GM18861 (cell line): ENCODE measurements around the gene NCKAP1.

ENCODE experiments used
- ATAC-seq: cut with Tn5 transposase; IDR thresholded peaks from one replicate; pipeline ENCODE4 v1.9.1; 2021; ENCODE audit not compliant: unreplicated experiment

The NCKAP1 gene

DNA sequence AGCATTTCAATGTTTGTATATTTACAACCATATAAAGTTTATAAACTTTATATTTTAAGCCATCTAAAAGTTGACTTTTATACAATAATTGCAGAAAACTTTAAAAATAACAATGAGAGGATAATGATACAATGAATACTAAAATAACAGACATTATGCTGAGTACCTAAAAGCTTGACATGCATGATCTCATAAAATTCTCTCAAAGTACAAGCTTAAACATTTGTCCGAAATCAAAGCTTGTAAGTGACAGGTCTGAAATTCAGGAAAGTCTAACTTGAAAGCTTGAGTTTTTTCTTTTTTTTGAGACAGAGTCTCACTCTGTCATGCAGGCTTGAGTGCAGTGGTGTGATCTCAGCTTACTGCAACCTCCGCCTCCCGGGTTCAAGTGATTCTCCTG is 87.7 kb downstream of the NCKAP1 start:
- ATAC-seq = no peak

DNA sequence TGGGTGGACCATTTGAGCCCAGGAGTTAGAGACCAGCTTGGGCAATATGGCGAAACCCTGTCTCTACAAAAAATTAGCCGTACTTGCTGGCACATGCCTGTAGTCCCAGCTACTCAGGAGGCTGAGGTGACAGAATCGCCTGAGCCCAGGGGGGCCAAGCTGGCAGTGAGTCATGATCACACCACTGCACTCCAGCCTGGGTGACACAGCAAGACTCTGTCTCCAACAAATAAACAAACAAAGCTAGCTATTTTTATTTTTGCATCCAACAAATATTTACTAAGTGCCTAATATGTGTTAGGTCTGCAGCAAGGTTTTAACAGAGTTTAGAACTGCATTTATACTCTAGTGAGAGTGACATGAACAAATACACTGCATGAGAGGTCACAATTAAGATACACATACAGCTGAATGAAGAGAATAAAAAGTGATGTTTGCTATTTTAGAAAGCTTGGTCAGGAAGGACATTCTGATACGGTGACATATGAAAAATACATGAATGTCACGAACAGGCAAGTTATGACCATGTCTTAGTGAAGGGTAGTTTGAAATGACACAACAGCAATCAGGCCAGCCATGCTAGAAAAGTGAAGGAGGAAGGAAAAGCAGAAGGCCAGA is 88.6 kb downstream of the NCKAP1 start:
- no peak for ATAC-seq

GRCh38 chr2:182949052-182949451 is 89.2 kb downstream of the NCKAP1 start:
- ATAC-seq = no peak

GRCh38 chr2:182946958-182947369 is 91.3 kb downstream of the NCKAP1 start:
- ATAC-seq = no peak

- ATAC-seq = no peak
Observed at GRCh38 chr2:182943339-182943738, 94.9 kb downstream of the NCKAP1 start.

DNA sequence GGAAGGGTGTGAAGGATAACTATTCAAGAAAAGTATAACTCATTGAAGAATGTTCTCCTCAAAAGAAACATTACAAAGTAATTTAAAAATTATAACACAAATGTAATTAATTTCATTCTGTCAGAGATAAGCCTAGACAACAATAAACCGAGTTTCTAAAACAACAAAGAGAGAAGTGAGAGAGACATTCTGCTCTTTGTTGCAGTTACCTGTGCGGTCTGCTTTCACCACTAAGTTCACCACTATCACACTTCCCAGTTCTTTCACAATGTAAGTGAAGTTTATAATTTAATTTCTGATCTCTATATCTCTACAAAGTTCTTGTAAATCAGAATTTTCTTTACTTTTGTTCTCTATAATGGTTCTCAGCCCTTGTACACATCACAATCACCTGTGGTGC is 95.5 kb downstream of the NCKAP1 start:
- no peak for ATAC-seq

DNA sequence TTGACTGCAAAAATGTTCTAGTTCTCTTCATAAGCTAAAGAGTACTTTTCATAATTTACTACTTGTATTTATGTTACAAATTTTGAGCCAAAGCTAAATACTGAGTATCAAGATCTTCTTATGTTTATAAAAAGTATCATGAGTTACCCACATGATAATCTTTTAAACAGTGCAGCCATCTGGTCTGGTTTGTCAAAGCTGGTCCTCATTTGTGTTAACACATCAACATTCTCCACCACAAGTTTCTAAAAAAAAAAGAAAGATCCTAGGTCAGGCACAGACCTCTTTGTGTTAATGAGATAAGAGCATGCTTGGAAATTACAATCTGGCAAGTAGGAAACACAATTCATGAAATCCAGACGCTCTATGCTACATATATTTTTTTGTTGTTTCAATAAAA is 96.3 kb downstream of the NCKAP1 start:
- ATAC-seq = no peak

DNA sequence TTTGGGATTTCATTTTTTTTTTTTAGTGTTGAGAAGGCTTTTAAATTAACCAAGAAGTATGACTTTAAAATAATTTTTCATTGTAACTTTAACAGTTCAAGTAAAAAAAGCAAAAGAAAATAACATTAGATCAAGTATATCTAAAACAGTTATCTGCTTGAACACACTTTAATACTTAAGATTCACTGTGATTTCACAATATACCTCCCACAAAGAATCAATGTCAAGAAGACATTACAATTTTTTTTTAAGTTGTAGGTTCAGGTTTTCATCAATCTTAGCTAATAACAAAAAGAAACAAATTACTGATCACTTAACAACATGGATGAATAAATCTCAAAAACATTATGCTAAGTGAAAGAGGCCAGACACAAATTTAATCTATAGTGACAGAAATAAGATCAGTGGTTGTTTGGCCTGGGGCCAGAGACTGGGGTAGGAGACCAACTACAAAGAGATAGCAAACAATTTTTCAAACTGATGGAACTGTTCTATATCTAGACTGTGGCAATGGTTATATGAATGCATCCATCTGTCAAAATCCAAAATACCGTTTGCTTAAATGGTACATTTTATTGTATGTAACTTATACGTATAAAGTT is 97.0 kb downstream of the NCKAP1 start:
- no peak for ATAC-seq

DNA sequence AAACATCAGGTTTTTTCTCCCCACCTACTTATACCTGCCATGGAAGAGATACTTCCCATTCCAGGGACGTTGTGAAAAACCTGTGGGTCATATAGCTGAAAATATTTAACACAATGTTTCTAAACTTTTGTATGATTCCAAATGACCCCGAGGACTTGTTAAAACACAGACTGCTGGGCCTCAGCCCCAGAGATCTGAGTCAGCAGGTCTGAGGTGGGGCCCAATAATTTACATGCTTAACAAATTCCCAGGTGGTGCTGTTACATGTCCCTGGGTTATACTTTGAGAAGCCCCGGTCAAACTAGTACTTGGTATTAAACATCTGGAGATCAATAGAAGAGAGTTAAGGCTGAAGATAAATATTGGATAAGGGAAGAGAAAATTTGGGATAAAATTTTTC is 100.4 kb downstream of the NCKAP1 start:
- ATAC-seq = no peak

- peak; percentile 96 for ATAC-seq
Observed at GRCh38 chr2:182933629-182934028, 104.6 kb downstream of the NCKAP1 start.

DNA sequence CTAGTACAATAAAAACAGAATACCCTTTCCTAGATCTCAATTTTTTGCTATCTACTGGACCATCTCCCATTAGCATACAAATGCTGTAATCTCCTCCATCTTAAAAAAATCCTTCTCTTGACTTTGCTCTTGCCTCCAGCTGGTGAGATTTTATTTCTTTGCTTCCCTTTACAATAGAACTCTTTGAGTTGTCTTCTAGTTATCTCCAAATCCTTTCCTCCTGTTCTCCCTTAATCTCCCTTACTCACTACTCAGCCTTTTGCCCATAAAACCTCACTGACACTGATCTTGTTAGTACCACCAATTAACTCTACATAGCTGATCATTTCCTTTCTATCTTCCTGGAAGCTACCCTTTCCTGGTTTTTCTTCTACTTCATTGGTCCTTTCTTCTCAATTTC is 108.3 kb downstream of the NCKAP1 start:
- ATAC-seq = no peak

DNA sequence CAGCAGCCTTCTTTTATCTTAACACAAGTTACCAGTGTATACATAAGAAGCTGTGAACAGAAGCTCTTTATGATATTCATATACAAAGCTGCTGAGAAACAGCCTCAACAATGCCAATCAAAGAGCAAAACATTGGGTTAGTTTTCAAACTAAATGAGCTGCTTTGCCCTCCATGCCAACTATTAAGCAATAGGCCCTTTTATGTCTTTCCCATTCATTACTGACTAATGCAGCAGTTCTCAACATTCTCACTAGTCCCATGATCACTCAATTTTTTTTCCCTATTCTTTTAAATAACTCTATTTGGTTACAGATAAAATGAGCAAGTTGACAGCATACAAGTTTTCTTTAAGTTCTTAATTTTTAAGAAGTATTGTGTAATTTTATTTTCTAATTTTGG is 114.0 kb downstream of the NCKAP1 start:
- no peak for ATAC-seq

DNA sequence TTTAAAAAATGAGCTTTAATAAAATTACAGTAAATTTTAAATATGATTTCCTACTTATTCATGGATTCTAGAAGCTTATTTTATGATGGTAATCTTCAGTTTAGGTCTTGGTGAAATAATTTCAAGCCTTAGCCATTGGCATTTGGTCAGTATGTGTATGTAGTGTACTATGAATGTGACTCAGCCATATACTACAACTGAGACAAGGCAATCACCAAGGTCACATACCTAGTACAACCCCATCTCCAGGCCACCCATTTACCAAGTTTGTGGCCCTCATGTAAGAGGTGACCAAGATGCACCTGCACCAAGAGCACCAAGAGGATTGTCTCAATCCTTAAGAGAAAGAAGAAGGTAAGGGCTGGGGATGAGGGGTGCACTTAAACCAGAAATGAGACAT is 117.0 kb downstream of the NCKAP1 start:
- peak; percentile 31 for ATAC-seq

- peak; percentile 79 for ATAC-seq
Observed at GRCh38 chr2:182920631-182921056, 117.6 kb downstream of the NCKAP1 start.

DNA sequence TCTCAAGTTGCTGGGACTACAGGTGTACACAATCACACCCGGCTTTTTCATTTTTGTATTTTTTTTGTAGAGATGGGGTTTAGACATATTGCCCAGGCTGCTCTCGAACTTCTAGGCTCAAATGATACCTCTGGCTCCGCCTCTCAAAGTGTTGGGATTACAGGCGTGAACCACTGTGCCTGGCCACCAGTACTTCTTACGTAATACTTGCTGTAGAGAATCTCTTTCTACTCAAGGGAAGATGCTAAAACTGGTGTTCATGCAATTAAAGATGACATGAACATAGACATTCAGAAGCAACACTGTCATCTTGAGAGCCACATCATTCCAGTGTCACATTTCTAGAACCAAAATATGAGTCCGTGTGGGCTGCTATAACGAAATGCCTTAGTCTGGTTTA is 118.2 kb downstream of the NCKAP1 start:
- ATAC-seq = no peak

DNA sequence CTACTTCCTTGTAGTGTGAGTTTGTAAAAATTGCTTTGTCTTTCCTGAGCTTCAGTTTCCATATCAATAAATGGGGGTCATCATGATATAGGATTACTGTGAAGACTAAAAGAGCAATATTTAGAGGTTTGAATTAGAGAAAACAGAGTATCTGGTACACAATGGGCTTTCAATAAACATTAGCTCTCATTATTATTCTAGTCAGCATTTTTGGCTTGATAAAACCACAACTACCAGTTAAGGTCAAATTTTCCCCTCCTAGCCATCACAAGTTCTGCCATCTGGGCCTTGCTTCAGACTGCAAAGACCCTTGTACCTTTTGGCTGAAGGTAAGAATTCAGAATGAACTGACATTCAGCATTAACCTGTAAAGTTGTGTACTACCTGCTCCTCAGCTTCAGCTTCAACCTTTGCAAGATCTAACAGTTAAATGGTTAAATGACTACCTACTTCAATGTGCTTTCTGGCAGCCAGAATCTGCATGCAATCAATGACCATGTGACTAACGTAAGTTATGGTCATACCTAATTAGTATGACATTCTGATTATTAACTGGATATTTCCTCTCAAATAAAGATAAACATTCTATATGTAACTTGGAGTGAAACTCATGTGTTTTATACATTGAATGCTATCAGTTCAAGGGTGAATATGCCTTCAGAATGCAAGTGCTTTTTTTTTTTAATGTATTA is 119.2 kb downstream of the NCKAP1 start:
- ATAC-seq = no peak

DNA sequence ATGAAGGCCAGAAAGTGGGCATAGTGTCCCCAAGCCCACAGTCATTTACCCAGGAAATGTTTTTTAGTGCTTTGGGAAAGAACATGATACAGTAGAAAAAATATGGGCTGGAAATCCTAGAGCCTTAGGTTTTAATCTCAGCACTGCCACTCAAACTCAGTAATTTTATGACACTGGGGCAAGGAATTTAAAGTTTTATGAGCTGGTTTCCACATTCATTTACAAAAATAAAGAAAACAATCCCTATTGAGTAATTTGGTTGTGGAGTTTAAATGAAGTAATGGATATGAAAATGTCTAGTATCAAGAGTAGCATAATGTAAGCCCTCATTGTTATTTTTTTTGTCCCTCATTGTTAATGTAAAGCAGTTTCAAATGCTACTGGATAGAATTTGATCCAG is 120.3 kb downstream of the NCKAP1 start:
- no peak for ATAC-seq

DNA sequence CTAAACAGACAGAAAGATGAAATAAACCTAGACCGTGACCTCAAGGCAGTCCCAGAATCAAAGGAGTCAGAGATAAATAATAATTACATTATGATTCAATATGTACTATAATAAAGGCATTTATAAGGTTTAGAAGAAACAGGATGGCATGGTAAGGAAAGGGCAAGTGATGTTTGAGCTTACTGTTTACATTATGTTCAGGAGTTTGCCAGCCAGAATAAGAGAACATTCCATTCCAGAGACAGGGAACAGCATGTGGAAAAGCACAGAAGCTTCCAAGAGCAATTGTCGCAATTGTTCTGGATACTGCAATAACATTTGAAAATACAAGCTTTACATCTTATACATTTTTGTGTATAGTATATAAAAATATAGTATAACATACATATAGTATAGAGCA is 121.8 kb downstream of the NCKAP1 start:
- ATAC-seq = no peak

GRCh38 chr2:182915369-182916326 is 122.6 kb downstream of the NCKAP1 start:
- ATAC-seq = no peak

DNA sequence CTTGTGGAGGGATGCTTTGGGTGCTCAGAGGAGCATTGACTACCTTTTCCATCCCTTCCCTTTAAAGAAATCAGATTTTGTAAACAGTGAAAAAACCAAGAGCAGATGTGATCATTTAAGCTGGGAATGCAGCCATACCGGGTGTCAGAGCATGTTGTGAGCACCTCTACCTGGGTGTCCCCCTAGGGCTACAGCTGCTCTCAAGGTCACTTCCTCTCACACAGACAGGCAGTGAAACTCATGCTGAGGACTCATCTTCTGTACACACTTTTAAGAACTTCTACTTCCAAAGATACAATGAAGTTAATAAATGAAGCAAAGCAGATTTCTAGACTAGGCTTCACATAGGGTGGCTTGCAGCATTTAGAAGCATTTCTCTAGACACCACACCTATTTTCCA is 123.4 kb downstream of the NCKAP1 start:
- no peak for ATAC-seq

DNA sequence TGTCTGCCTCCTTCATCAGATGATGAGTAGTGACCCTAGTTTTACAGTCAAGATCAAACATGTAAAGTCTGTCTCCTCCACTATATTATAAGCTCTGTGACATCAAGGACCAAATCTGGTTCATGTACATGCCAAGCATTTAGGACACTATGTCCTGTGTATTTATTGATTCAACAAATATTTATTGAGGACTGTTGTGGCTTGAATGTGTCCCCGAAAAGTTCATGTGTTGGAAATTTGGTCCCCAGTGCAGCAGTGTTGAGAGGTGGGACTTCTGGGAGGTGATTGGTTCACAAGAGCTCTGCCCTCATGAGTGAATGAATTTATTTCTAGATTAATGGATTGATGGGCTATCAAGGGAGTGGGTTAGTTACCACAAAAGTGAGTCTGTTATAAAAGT is 125.2 kb downstream of the NCKAP1 start:
- ATAC-seq = no peak
